ENCODE results near the gene AGBL5. TPM values are rescaled to one million over a fixed set of nuclear protein-coding genes. Genes with fewer than 3 reads are reported as not detected.

Gene AGBL5
- total and polyA plus RNA-seq, 2 of the 13 experiments (the other 11 are each of a cell fraction or from before 2014, with no cell fraction given): 55.9 to 73.3 TPM

DNA sequence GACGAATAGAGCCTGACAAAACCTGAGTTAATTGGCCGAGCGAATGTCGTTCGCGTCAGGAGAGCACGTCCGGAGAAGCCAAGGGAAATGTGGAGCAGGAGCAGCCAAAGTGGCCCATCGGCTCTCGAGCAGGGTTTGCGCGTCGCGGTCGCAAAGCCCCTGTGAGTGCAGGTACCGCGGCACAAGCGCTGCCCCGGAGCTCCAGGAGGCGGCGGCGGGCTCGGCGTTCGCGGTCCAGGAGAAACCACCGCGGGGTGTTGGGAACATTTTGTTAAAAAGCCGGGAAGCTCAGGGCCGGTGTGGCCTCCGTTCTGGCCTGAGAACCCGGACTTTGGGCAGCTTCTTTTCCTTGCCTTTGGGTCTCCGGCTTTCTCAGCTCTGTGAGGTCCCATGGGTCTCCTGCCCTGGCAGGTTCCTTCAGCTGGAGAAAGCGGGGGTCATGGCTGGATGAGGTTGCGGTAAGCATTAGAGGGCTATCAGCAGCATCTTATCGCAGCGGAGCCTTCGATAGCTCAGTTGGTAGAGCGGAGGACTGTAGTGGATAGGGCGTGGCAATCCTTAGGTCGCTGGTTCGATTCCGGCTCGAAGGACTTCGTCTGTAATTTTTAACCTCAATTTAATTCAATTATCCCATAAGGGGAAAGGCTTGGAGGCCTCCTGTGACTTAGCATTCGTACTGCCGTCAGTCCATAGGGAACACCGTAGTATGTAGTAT, 1.0 kb upstream of the AGBL5 start (continued):
- TF ChIP-seq ZNF790 (CRISPR knock-in tag; IDR thresholded peaks at IDR 0.05; ENCODE audit: borderline replicate concordance) (no peak; the same call in 1 of the 2 replicates), HOXA7 (CRISPR knock-in tag; IDR thresholded peaks at IDR 0.05) (0 out of 2 replicates have a peak, but pooled peaks have one; percentile 33), ZFP82 (CRISPR knock-in tag; IDR thresholded peaks at IDR 0.05; ENCODE audit: borderline replicate concordance) (peak; percentile 89; the same call in 1 of the 2 replicates), SPEN (CRISPR knock-in tag; IDR thresholded peaks at IDR 0.05; ENCODE audit: low read depth) (peak; percentile 73; the same call in 1 of the 2 replicates), RFXANK (CRISPR knock-in tag; IDR thresholded peaks at IDR 0.05) (peak; percentile 34; the same call in 1 of the 2 replicates), CCDC6 (CRISPR knock-in tag; IDR thresholded peaks at IDR 0.05) (peak; percentile 89; the same call in 1 of the 2 replicates), MXD4 (CRISPR knock-in tag; IDR thresholded peaks at IDR 0.05) (0 out of 2 replicates have a peak, but pooled peaks have one; percentile 49), GABPA (IDR thresholded peaks at IDR 0.05; ENCODE audit: low read depth, low read length) (no peak), GABPA (CRISPR knock-in tag; IDR thresholded peaks at IDR 0.05; ENCODE audit: low read depth) (peak; percentile 58), ZNF589 (CRISPR knock-in tag; conservative IDR thresholded peaks at IDR 0.05) (peak; percentile 73; the same call in 1 of the 2 replicates), ARID2 (CRISPR knock-in tag; IDR thresholded peaks at IDR 0.05; ENCODE audit: borderline replicate concordance) (peak; percentile 62; the same call in 1 of the 2 replicates), NFKB2 (CRISPR knock-in tag; IDR thresholded peaks at IDR 0.05; ENCODE audit: borderline replicate concordance) (peak; percentile 81), ZFAT (CRISPR knock-in tag; conservative IDR thresholded peaks at IDR 0.05) (no peak), POGZ (CRISPR knock-in tag; IDR thresholded peaks at IDR 0.05) (peak; percentile 9), DNMT1 (CRISPR knock-in tag; IDR thresholded peaks at IDR 0.05) (peak; percentile 66; the same call in 1 of the 2 replicates), ZNF546 (CRISPR knock-in tag; conservative IDR thresholded peaks at IDR 0.05) (no peak), RNF2 (conservative IDR thresholded peaks at IDR 0.05; ENCODE audit: low read depth) (peak; percentile 78), NR2F1 (CRISPR knock-in tag; IDR thresholded peaks at IDR 0.05) (peak in 1 of 2 experiments; percentile 69; a peak in 2 of 4 replicates), ESRRA (CRISPR knock-in tag; IDR thresholded peaks at IDR 0.05; ENCODE audit: low read depth) (peak; percentile 63; the same call in 1 of the 2 replicates), ZNF292 (CRISPR knock-in tag; IDR thresholded peaks at IDR 0.05; ENCODE audit: borderline replicate concordance, low read depth) (peak; percentile 74; the same call in 1 of the 2 replicates)
- TF ChIP-seq, protein P1, sequence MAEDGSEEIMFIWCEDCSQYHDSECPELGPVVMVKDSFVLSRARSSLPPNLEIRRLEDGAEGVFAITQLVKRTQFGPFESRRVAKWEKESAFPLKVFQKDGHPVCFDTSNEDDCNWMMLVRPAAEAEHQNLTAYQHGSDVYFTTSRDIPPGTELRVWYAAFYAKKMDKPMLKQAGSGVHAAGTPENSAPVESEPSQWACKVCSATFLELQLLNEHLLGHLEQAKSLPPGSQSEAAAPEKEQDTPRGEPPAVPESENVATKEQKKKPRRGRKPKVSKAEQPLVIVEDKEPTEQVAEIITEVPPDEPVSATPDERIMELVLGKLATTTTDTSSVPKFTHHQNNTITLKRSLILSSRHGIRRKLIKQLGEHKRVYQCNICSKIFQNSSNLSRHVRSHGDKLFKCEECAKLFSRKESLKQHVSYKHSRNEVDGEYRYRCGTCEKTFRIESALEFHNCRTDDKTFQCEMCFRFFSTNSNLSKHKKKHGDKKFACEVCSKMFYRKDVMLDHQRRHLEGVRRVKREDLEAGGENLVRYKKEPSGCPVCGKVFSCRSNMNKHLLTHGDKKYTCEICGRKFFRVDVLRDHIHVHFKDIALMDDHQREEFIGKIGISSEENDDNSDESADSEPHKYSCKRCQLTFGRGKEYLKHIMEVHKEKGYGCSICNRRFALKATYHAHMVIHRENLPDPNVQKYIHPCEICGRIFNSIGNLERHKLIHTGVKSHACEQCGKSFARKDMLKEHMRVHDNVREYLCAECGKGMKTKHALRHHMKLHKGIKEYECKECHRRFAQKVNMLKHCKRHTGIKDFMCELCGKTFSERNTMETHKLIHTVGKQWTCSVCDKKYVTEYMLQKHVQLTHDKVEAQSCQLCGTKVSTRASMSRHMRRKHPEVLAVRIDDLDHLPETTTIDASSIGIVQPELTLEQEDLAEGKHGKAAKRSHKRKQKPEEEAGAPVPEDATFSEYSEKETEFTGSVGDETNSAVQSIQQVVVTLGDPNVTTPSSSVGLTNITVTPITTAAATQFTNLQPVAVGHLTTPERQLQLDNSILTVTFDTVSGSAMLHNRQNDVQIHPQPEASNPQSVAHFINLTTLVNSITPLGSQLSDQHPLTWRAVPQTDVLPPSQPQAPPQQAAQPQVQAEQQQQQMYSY (CRISPR knock-in tag; IDR thresholded peaks at IDR 0.05): no peak
- TF ChIP-seq, protein P2, sequence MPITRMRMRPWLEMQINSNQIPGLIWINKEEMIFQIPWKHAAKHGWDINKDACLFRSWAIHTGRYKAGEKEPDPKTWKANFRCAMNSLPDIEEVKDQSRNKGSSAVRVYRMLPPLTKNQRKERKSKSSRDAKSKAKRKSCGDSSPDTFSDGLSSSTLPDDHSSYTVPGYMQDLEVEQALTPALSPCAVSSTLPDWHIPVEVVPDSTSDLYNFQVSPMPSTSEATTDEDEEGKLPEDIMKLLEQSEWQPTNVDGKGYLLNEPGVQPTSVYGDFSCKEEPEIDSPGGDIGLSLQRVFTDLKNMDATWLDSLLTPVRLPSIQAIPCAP (CRISPR knock-in tag; IDR thresholded peaks at IDR 0.05; ENCODE audit: low read depth): peak; percentile 69; the same call in 1 of the 2 replicates
- TF ChIP-seq, protein P3, sequence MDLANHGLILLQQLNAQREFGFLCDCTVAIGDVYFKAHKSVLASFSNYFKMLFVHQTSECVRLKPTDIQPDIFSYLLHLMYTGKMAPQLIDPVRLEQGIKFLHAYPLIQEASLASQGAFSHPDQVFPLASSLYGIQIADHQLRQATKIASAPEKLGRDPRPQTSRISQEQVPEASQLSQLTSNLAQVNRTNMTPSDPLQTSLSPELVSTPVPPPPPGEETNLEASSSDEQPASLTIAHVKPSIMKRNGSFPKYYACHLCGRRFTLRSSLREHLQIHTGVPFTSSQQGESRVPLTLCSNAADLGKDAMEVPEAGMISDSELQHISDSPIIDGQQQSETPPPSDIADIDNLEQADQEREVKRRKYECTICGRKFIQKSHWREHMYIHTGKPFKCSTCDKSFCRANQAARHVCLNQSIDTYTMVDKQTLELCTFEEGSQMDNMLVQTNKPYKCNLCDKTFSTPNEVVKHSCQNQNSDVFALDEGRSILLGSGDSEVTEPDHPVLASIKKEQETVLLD (CRISPR knock-in tag; IDR thresholded peaks at IDR 0.05; ENCODE audit: low read depth): peak; percentile 57; the same call in 1 of the 2 replicates

Measured in HepG2 (cell line).